ENCODE measurements around the gene FOXP2.
"Not testable (repeated sequence)": the region's sequence is repeated elsewhere in the genome, so short reads cannot be mapped to it uniquely, and the experiment has no call there.

Gene FOXP2

GRCh38 chr7:114375907-114376306 lies 38.7 kb upstream of the FOXP2 start:
- TF ChIP-seq CTCF (IDR thresholded peaks at IDR 0.05; ENCODE audit: insufficient read depth, low read length, poor library complexity, severe bottlenecking) = no peak
- Histone ChIP-seq H3K36me3 (ENCODE audit: control insufficient read depth, insufficient read depth, low read length) (no peaks in the 10 kb centered on the region), H3K4me3 (replicated peaks; ENCODE audit: low read depth, low read length) (no peak overlapping the region), H3K27me3 (replicated peaks; ENCODE audit: control insufficient read depth, insufficient read depth, low read length) (no peaks in the 10 kb centered on the region)
- DNase-seq (ENCODE audit: extremely low read depth, insufficient read length) = no peak

GRCh38 chr7:114383946-114384345 lies 30.7 kb upstream of the FOXP2 start:
- DNase-seq (ENCODE audit: extremely low read depth, insufficient read length); H3K4me3 ChIP-seq (replicated peaks; ENCODE audit: low read depth, low read length); H3K36me3 ChIP-seq (ENCODE audit: control insufficient read depth, insufficient read depth, low read length); H3K27me3 ChIP-seq (replicated peaks; ENCODE audit: control insufficient read depth, insufficient read depth, low read length): not testable (repeated sequence)

- DNase-seq (ENCODE audit: extremely low read depth, insufficient read length); H3K27me3 ChIP-seq (replicated peaks; ENCODE audit: control insufficient read depth, insufficient read depth, low read length); H3K4me3 ChIP-seq (replicated peaks; ENCODE audit: low read depth, low read length); H3K36me3 ChIP-seq (ENCODE audit: control insufficient read depth, insufficient read depth, low read length): not testable (repeated sequence)
Measured at GRCh38 chr7:114384346-114384745, 30.3 kb upstream of the FOXP2 start.

GRCh38 chr7:114388021-114388420 lies 26.6 kb upstream of the FOXP2 start:
- DNase-seq (ENCODE audit: extremely low read depth, insufficient read length) = no peak
- Histone ChIP-seq H3K36me3 (ENCODE audit: control insufficient read depth, insufficient read depth, low read length) (no peaks in the 10 kb centered on the region), H3K4me3 (replicated peaks; ENCODE audit: low read depth, low read length) (no peak overlapping the region), H3K27me3 (replicated peaks; ENCODE audit: control insufficient read depth, insufficient read depth, low read length) (no peaks in the 10 kb centered on the region)
- no peak for TF ChIP-seq CTCF (IDR thresholded peaks at IDR 0.05; ENCODE audit: insufficient read depth, low read length, poor library complexity, severe bottlenecking)

- no peak overlapping the region for H3K4me3 ChIP-seq (replicated peaks; ENCODE audit: low read depth, low read length)
- no peak for TF ChIP-seq CTCF (IDR thresholded peaks at IDR 0.05; ENCODE audit: insufficient read depth, low read length, poor library complexity, severe bottlenecking)
- no peaks in the 10 kb centered on the region for H3K27me3 ChIP-seq (replicated peaks; ENCODE audit: control insufficient read depth, insufficient read depth, low read length)
- no peaks in the 10 kb centered on the region for H3K36me3 ChIP-seq (ENCODE audit: control insufficient read depth, insufficient read depth, low read length)
- DNase-seq (ENCODE audit: extremely low read depth, insufficient read length) = no peak
Measured at GRCh38 chr7:114392686-114393085, 21.9 kb upstream of the FOXP2 start.

GRCh38 chr7:114402876-114403635 lies 11.6 kb upstream of the FOXP2 start:
- H3K4me3 ChIP-seq (replicated peaks; ENCODE audit: low read depth, low read length) = no peak overlapping the region
- no peaks in the 10 kb centered on the region for H3K27me3 ChIP-seq (replicated peaks; ENCODE audit: control insufficient read depth, insufficient read depth, low read length)
- no peaks in the 10 kb centered on the region for H3K36me3 ChIP-seq (ENCODE audit: control insufficient read depth, insufficient read depth, low read length)
- no peak for TF ChIP-seq CTCF (IDR thresholded peaks at IDR 0.05; ENCODE audit: insufficient read depth, low read length, poor library complexity, severe bottlenecking)
- DNase-seq (ENCODE audit: extremely low read depth, insufficient read length) = no peak

- Histone ChIP-seq H3K4me3 (replicated peaks; ENCODE audit: low read depth, low read length) (no peak overlapping the region), H3K27me3 (replicated peaks; ENCODE audit: control insufficient read depth, insufficient read depth, low read length) (no peaks in the 10 kb centered on the region), H3K36me3 (ENCODE audit: control insufficient read depth, insufficient read depth, low read length) (no peaks in the 10 kb centered on the region)
- DNase-seq (ENCODE audit: extremely low read depth, insufficient read length) = no peak
- TF ChIP-seq CTCF (IDR thresholded peaks at IDR 0.05; ENCODE audit: insufficient read depth, low read length, poor library complexity, severe bottlenecking) = peak; percentile 38
Measured at GRCh38 chr7:114405427-114405826, 9.2 kb upstream of the FOXP2 start.

Data from GM06990 (cell line).